GM12874 (cell line): Measurements from ENCODE around the gene PLCB1.

ENCODE experiments used
- TF ChIP-seq, protein P1 (sequence below): IDR thresholded peaks from 2 replicates; pipeline ENCODE4 v1.5.1; 2011; ENCODE audit warnings: low read depth, mild to moderate bottlenecking, control low read depth, low read length, moderate library complexity; ENCODE audit not compliant: insufficient read depth

The PLCB1 gene

DNA sequence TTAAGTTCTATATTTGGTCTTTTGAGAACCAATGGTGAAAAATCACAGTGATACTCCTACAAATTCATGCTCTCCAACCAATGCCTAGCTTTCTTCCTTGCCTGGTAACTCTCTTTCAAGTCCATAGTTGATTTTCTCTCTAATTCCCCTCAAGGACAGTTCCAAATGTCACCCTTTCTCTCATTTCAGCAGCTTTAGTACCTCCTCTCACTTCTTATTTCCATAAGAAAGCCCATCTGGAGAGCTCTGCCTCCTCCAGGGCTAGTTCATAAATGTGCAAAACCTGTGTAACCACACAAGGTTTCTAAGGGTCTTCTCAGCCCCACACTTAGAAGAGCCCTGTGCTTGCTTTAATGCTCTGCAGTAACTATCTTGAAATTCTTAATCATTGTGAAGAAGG, 781.4 kb downstream of the PLCB1 start:
- TF ChIP-seq, protein P1, sequence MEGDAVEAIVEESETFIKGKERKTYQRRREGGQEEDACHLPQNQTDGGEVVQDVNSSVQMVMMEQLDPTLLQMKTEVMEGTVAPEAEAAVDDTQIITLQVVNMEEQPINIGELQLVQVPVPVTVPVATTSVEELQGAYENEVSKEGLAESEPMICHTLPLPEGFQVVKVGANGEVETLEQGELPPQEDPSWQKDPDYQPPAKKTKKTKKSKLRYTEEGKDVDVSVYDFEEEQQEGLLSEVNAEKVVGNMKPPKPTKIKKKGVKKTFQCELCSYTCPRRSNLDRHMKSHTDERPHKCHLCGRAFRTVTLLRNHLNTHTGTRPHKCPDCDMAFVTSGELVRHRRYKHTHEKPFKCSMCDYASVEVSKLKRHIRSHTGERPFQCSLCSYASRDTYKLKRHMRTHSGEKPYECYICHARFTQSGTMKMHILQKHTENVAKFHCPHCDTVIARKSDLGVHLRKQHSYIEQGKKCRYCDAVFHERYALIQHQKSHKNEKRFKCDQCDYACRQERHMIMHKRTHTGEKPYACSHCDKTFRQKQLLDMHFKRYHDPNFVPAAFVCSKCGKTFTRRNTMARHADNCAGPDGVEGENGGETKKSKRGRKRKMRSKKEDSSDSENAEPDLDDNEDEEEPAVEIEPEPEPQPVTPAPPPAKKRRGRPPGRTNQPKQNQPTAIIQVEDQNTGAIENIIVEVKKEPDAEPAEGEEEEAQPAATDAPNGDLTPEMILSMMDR = no peak

DNA sequence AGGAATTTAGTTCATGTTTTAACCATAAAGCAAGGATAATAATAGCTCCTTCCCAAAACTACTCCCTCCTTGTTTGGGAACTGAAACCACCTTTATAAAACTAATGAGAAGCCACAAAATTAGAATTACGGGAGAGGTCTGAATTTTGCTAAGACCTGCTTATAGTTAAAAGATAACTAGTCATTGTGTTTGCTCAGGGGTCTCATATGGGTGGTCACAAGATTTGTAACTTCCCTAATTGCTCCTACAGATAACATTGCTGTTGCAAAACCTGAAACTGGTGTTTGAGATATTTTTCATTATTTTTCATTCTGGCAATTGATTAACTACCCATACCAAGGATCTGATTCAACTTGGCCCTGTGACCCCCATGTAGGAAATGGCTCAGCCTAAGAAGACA, 782.4 kb downstream of the PLCB1 start:
- TF ChIP-seq, protein P1 = no peak

DNA sequence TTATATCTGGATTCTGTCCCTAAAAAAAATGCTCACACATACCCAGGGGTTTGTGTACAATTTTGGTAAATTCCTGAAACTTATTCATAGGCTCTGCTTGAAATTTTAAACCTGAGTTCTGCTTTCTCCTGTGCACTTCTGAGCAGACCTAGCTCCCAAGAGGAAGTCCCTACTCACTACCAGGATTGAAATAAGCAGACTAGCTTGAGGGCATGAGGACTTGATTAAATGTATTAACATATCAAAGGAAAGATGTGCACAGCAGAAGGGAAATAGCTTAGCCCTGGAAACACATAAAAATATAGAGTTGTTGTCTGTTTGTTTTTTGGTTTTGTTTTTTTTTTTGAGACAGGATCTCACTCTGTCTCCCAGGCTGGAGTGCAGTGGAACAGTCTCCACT, 785.0 kb downstream of the PLCB1 start:
- TF ChIP-seq, protein P1 = no peak

DNA sequence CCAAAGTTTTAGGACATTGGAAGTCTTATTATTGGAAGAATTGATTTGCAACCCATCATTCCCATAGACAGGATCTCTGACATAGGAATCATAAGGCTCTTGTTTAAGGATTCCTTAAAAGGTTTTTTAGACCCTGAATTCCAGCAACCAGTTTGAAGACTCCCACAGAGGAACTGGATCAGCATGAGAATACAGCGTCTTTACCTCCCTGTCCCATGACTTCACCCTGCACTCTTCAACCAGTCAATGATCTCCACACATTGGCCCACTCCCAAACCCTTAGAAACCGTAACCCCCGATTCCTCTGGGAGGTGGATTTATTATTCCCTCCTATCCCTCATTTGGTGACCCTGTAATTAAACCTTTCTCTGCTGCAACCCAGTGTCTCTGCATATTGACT, 786.1 kb downstream of the PLCB1 start:
- TF ChIP-seq, protein P1 = no peak

DNA sequence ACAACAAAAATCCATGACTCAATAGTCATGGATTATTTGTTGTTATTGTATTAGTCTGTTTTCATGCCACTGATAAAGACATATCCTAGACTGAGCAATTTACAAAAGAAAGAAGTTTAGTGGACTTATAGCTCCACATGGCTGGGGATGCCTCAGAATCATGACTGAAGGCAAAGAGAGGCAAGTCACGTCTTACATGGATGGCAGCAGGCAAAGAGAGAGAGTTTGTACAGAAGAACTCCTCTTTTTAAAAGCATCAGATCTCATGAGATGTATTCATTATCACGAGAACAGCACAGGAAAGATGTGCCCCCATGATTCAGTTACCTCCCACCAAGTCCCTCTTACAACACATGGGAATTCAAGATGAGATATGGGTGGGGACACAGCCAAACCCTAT, 792.5 kb downstream of the PLCB1 start:
- TF ChIP-seq, protein P1 = no peak

DNA sequence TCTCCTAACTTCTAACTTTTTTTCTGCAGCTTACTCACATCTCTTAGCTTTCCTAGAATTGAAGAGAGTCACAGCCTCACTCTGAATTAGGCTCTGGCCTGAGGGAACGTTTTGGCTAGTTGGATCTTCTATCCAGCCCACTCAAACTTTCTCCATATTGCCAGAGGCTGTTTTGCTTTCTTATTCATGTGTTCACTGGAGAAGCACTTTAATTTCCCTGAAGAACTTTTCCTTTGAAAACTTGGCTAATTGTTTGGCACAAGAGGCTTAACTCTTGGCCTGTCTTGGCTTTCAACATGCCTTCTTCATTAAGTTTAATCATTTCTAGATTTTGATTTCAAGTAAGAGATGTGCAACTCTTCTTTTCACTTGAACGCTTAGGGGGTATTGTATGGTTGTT, 798.7 kb downstream of the PLCB1 start:
- TF ChIP-seq, protein P1 = no peak

DNA sequence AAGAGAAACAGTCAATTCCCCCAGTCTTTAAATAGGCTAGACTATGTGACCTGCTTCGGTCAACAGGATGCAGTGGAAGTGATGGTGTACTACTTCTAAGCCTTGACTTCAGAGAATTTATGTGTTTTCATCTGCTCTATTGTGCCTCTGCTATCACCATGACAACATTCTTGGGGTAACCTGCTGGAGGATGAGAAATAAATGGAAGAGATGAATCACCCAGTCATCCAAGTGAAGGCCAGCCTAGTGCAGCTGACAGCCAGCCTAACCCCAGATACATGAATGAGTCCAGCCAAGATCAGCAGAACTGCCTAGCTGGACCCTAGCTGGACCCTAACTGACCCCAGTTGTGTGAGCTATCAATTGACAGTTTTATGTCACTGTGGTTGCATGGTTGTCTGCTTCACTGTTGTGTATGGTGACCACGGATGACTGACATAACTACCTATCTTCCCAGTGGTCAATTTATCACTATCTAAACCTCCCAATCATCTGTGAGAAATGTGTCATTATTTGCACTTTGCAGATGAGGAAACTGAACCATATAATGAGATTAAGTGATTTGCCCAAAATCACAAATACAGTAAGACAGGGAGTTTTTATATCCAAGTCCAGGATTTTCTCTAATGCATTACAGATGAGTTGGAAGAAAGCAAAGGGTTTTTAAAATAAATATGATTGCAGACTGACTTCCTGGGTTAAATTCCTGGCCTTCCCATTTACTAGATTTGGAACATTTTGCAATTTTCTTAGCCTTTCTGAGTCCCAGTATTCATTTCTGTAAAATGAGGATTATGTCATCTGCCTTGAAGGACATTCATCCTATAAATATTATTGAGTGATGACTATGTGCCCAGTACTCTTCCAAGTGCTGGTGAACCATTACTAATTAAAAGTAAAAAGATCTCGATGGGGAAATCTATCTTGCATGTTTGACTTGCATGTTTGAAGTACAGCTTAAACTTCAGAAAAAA, 800.4 kb downstream of the PLCB1 start:
- TF ChIP-seq, protein P1 = no peak
